Left lung (tissue), 10 donors: ENCODE data around the gene NABP1. TPM values are rescaled to one million over a fixed set of nuclear protein-coding genes. Genes with fewer than 3 reads are reported as not detected.

Source experiments
- ATAC-seq: fragments of 200-7000 bp; cut with Tn5 transposase; one replicate; pipeline ENCODE4 v1.9.1; 2020; ENCODE audit warnings: moderate library complexity
- DNase-seq, 4 donors: peaks; one replicate each; pipeline ENCODE4 v3.0.0-alpha.2; 2013 to 2020
- H3K27ac ChIP-seq, 2 donors: fragments of 200-600 bp; sonication (generic) in 1 of 2; one replicate each; pipeline versions ENCODE4 v1.5.0 to v1.8.0; 2020 to 2021
- H3K27me3 ChIP-seq, 2 donors: fragments of 200-600 bp; sonication (generic) in 1 of 2; one replicate each; pipeline versions ENCODE4 v1.5.0 to v1.8.0; 2020 to 2021
- H3K36me3 ChIP-seq, 2 donors: fragments of 200-600 bp; sonication (generic) in 1 of 2; one replicate each; pipeline versions ENCODE4 v1.5.0 to v1.8.0; 2020 to 2021
- H3K4me1 ChIP-seq, 2 donors: fragments of 200-600 bp; one replicate each; pipeline ENCODE4 v1.8.0; 2021
- H3K4me3 ChIP-seq, 2 donors: fragments of 200-600 bp; sonication (generic) in 1 of 2; one replicate each; pipeline versions ENCODE4 v1.5.0 to v1.8.0; 2020 to 2021; ENCODE audit warnings: mild to moderate bottlenecking in 1 of 2
- H3K9me3 ChIP-seq, 2 donors: fragments of 200-600 bp; sonication (generic) in 1 of 2; one replicate each; pipeline versions ENCODE4 v1.5.0 to v1.8.0; 2020 to 2021
- intact Hi-C, 2 donors: fragments of 100-400 bp; cut with DNase I; formaldehyde crosslinking; loops; one replicate each; pipeline versions ENCODE4 v1.11.2 to v1.14.2; 2022
- polyA plus RNA-seq, 6 donors: library from polyadenylated mRNA; unstranded; fragments of 120-200 nt; gene quantifications; one replicate each; pipeline ENCODE4 v1.2.1, GENCODE V29; 2013; ENCODE audit not compliant: insufficient read length in 6 of 6
- total RNA-seq, 2 donors: library from RNA; stranded (reverse); fragmentation: NEBNext Ultra II Directional; extraction: Animal tissue kit (Norgen Biotek cat#: 25700); gene quantifications; one replicate each; pipeline ENCODE4 v1.2.1, GENCODE V29; 2021
- TF ChIP-seq, protein P1 (sequence below), 2 donors: fragments of 200-600 bp; sonication (generic) in 1 of 2; IDR thresholded peaks; one replicate each; pipeline versions ENCODE4 v1.5.0 to v1.8.0; 2021; ENCODE audit warnings: antibody characterized with exemption in 2 of 2
- donor health status: DM: no; HTN: yes; CAD: no.
- donor health status: DM: no; HTN: no; CAD: no.

NABP1 gene
- total and polyA plus RNA-seq, 8 donors: 12.2 to 122 (median 17.0) TPM

GRCh38 chr2:191676790-191677645, 918 bp upstream of the NABP1 start:
- DNase-seq: peak in 2 of 4 donors; percentile 62 to 78
- intact Hi-C loops: no loop called here
- peak overlapping the region; percentile 97 to 99 for H3K27ac ChIP-seq
- peak; percentile 54 for ATAC-seq
- TF ChIP-seq, protein P1, sequence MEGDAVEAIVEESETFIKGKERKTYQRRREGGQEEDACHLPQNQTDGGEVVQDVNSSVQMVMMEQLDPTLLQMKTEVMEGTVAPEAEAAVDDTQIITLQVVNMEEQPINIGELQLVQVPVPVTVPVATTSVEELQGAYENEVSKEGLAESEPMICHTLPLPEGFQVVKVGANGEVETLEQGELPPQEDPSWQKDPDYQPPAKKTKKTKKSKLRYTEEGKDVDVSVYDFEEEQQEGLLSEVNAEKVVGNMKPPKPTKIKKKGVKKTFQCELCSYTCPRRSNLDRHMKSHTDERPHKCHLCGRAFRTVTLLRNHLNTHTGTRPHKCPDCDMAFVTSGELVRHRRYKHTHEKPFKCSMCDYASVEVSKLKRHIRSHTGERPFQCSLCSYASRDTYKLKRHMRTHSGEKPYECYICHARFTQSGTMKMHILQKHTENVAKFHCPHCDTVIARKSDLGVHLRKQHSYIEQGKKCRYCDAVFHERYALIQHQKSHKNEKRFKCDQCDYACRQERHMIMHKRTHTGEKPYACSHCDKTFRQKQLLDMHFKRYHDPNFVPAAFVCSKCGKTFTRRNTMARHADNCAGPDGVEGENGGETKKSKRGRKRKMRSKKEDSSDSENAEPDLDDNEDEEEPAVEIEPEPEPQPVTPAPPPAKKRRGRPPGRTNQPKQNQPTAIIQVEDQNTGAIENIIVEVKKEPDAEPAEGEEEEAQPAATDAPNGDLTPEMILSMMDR (IDR thresholded peaks at IDR 0.05): no peak
- H3K27me3 ChIP-seq: no peaks in the 10 kb centered on the region
- H3K9me3 ChIP-seq: no peaks in the 10 kb centered on the region
- H3K4me1 ChIP-seq: peaks cover 11 to 58% of the 10 kb centered on the region in 2 donors
- H3K36me3 ChIP-seq: peaks cover 0 to 7% of the 10 kb centered on the region in 2 donors
- H3K4me3 ChIP-seq: peak overlapping the region; percentile 52 to 70

GRCh38 chr2:191678437-191679100, 633 bp downstream of the NABP1 start:
- H3K4me3 ChIP-seq: peak overlapping the region; percentile 70 to 72
- H3K36me3 ChIP-seq: peaks cover 0 to 23% of the 10 kb centered on the region in 2 donors
- H3K27me3 ChIP-seq: no peaks in the 10 kb centered on the region
- peak; percentile 45 for ATAC-seq
- H3K9me3 ChIP-seq: no peaks in the 10 kb centered on the region
- intact Hi-C loops: no loop called here
- H3K27ac ChIP-seq: peak overlapping the region; percentile 97 to 99
- DNase-seq: peak in 3 of 4 donors; percentile 58 to 89 (median 71)
- H3K4me1 ChIP-seq: peaks cover 11 to 73% of the 10 kb centered on the region in 2 donors
- TF ChIP-seq, protein P1 (IDR thresholded peaks at IDR 0.05): no peak

GRCh38 chr2:191679818-191680600, 2.1 kb downstream of the NABP1 start:
- Histone ChIP-seq H3K36me3 (peaks cover 0 to 37% of the 10 kb centered on the region in 2 donors), H3K4me1 (peaks cover 11 to 83% of the 10 kb centered on the region in 2 donors), H3K9me3 (no peaks in the 10 kb centered on the region), H3K27ac (peak overlapping the region; percentile 97 to 99), H3K4me3 (peak overlapping the region in 1 of 2 donors; percentile 70), H3K27me3 (no peaks in the 10 kb centered on the region)
- DNase-seq: no peak
- no peak for ATAC-seq
- TF ChIP-seq, protein P1 (IDR thresholded peaks at IDR 0.05): no peak
- intact Hi-C loops: loop anchor here in 1 of 2 donors (10.0 kb wide), 1 partner anchor 115 kb away; no protein-coding TSS in a partner anchor

DNA sequence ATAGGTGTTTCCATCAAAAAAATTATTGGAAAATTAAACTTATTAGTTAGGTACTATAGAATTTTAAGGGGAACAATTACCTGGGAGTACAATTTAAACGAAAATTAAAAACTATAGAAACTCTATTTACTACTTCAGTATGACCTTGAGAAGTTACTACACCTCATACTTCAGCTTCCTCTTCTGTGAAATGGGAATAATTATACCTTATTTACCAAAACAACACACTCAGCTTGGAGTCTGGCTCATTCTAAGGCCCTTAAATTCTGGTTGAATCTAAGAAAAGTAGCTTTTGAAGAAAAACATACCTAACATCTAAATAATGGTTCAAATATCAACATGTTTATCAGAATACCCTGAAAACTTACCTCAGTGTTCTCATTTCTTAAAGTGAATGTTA, 2.7 kb downstream of the NABP1 start:
- no peaks in the 10 kb centered on the region for H3K27me3 ChIP-seq
- peaks cover 11 to 83% of the 10 kb centered on the region in 2 donors for H3K4me1 ChIP-seq
- peak overlapping the region in 1 of 2 donors; percentile 70 for H3K4me3 ChIP-seq
- H3K27ac ChIP-seq: peak overlapping the region; percentile 15 to 97
- DNase-seq: no peak
- intact Hi-C loops: loop anchor here in 1 of 2 donors (10.0 kb wide), 1 partner anchor 116 kb away; no protein-coding TSS in a partner anchor
- H3K36me3 ChIP-seq: peaks cover 0 to 43% of the 10 kb centered on the region in 2 donors
- no peak for ATAC-seq
- TF ChIP-seq, protein P1 (IDR thresholded peaks at IDR 0.05): no peak
- no peaks in the 10 kb centered on the region for H3K9me3 ChIP-seq
